ENCODE measurements around the gene FRMD4A.
"Not testable (repeated sequence)": the region's sequence is repeated elsewhere in the genome, so short reads cannot be mapped to it uniquely, and the experiment has no call there.

The FRMD4A gene

GRCh38 chr10:14240253-14241189 is 90.2 kb downstream of the FRMD4A start:
- no peak for DNase-seq (ENCODE audit: low read depth in 2 of 2)

GRCh38 chr10:14238659-14239058 is 92.1 kb downstream of the FRMD4A start:
- not testable (repeated sequence) for DNase-seq (ENCODE audit: low read depth in 2 of 2)

DNA sequence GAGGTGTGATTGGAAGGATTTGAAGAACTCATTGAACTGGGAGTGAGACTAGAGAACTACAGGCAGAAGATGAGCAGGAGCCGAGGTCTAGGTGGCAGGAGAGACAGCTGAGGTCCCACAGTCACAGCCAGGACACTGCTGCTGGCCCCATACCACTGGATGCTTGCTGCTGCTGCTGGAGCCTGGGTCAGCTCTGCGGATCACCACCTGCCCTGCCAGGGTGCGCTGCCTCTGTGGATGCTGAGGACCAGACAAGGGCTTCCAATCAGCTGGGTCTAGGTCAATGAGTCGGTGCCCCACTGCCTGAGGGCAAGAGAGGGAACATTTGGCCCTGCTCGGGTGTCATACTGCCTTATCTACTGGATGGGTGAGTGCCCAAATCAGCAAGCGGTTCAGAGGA is 94.4 kb downstream of the FRMD4A start:
- DNase-seq (ENCODE audit: low read depth in 2 of 2): no peak

- no peak for DNase-seq (ENCODE audit: low read depth in 2 of 2)
Measured at GRCh38 chr10:14235566-14236195, 95.0 kb downstream of the FRMD4A start.

GRCh38 chr10:14233566-14233965 is 97.2 kb downstream of the FRMD4A start:
- no peak for DNase-seq (ENCODE audit: low read depth in 2 of 2)

DNA sequence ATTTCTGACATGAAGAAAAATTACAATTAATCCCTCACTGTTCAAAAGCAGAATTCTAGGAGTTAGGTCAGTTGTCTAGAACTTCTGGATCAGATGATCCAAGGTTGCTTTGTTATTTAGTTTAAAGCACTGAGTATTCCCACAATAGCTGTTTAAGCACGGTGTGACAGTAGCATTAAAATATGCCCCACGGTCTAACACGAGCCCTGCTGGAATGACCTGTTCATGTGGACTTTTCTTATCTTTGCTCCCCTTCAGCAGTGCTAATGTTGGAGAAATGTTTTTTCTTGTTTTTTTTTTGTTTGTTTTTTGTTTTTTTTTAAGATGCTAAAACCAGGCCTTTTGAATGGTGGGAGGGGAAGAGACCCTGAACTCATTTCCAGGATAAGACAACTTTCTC is 101.9 kb downstream of the FRMD4A start:
- DNase-seq (ENCODE audit: low read depth in 2 of 2): not testable (repeated sequence)

GRCh38 chr10:14225379-14225778 is 105.3 kb downstream of the FRMD4A start:
- no peak for DNase-seq (ENCODE audit: low read depth in 2 of 2)

DNA sequence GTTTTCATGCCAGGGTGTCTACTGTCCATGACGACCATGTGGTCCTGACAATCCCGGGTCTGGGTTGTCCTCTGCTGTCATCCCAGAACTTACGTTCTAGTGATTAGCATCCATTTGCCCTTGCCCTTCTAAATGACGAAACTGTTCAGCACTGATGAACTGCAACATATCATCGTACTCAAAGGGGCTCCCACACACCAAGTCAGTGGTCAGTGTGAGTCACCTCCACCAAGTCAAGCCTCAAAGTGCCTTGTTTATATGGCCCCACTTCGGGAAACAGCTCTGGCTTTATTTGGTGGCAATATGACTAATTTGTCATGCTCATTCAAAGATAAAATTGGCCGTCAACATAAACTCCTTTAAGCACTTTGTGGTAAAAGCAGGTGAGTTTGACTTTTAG is 110.7 kb downstream of the FRMD4A start:
- DNase-seq (ENCODE audit: low read depth in 2 of 2): no peak

DNA sequence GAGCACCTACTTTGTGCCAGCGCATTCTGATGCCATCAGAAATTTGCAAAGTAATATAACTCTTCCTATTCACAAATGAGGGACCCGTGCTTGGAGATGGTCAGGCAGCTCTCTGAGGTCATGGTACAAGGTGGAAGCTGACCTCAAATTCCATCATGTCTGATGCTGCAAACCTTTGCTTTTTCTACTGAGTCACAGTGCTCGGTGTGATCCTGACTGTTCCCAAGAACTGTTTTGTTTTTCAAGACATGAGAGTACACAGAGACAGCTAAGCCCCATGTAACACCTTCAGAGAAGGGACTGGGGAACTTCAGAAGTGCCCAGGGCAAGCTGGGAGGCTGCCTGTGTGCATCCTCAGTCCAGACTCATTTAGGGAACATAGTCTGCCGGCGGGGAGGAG is 111.3 kb downstream of the FRMD4A start:
- DNase-seq (ENCODE audit: low read depth in 2 of 2): no peak

DNA sequence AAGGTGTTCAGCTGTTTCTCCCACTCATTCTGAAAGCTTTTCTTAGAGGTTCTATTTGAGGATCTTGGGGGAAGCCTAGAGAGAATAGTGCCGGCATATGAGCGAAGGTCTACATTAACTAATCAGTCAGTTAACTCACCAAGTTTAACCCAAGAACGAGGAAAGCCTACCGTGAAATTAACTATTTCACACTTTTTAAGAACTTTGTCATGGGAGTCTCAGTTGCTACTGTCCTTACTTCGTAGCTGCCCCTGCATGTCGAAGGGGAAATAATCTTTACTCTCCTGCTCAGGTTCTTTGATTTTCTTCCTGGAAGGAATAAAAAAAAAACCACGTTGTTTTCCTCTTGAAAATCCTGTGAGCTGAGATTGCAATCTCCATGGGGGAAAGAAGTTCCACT is 115.1 kb downstream of the FRMD4A start:
- DNase-seq (ENCODE audit: low read depth in 2 of 2): no peak

GRCh38 chr10:14213703-14214102 is 117.0 kb downstream of the FRMD4A start:
- DNase-seq (ENCODE audit: low read depth in 2 of 2): not testable (repeated sequence)

GRCh38 chr10:14211610-14212009 is 119.1 kb downstream of the FRMD4A start:
- no peak for DNase-seq (ENCODE audit: low read depth in 2 of 2)

GRCh38 chr10:14208231-14208630 is 122.5 kb downstream of the FRMD4A start:
- DNase-seq (ENCODE audit: low read depth in 2 of 2): no peak

DNA sequence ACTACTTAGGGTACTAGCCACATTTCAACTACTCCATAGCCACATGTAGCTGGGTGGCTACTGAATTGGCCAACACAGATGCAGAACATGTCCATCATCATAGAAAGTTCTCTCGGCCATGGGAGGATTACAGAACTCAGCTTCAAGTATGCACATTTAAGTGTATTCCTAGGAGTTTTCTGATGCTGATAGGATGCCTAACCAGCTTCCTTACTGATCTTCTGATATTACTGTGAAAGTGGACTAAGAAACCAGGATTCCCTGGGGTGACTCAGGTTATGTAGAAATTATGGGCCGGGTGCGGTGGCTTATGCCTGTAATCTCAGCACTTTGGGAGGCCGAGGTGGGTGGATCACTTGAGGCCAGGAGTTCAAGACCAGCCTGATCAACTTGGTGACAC is 125.5 kb downstream of the FRMD4A start:
- DNase-seq (ENCODE audit: low read depth in 2 of 2): no peak

DNA sequence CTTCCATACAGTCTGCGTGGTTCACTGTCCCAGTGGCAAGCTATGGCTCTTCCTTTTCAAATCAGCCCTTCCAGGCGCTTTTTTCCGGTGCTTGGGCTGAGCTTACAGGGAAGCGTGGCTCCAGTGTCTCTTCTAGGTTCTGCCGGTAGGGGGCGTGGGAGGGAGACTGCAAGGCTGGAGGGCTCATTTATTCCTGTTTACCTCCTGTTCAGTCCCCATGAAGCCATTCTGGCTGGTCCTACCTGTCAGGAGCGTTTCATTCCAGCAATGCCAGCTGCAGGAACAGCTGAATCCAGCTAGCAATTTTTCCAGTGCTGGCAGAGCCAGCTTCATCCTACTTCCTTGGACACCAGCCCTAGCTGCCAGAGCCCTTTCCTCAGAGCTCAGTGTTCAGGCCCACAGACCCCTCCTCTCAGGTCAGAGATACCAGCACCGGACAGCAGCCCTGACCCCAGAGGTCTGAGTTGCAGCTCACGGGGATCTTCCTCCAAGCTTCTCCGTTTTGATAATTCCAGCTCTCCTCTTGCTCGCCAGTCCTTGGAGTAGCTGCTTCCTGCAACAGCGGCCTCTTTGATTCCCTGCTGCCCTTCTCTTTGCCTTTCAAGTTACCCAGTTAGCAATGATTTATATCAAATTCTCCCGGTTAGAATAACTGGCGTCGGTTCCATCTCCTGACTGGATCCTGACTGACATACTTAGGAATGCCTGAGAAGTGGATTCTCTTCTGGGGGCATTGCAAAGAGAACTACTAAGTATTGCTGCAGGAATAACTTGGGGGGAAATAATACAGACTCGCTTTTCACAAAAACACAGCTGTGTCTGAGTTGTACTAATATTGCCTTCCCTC is 129.8 kb downstream of the FRMD4A start:
- DNase-seq (ENCODE audit: low read depth in 2 of 2): no peak

DNA sequence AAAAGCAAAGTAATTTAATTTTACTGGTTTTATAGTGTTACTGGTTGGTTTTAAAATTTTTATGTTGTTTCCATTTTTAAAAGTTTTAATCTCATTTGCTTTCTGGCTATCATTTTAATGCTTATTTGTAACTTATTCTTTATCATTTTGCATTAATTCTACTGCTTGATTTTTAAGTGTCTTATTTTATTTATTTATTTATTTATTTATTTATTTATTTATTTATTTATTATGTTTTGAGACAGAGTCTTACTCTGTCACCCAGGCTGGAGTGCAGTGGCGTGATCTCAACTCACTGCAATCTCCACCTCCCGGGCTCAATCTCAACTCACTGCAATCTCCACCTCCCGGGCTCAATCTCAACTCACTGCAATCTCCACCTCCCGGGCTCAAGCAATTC is 131.6 kb downstream of the FRMD4A start:
- not testable (repeated sequence) for DNase-seq (ENCODE audit: low read depth in 2 of 2)

GRCh38 chr10:14198078-14198477 is 132.6 kb downstream of the FRMD4A start:
- no peak for DNase-seq (ENCODE audit: low read depth in 2 of 2)

- DNase-seq (ENCODE audit: low read depth in 2 of 2): no peak
Measured at GRCh38 chr10:14196113-14196512, 134.6 kb downstream of the FRMD4A start.

GRCh38 chr10:14195433-14195832 is 135.3 kb downstream of the FRMD4A start:
- no peak for DNase-seq (ENCODE audit: low read depth in 2 of 2)

GRCh38 chr10:14192746-14193145 is 138.0 kb downstream of the FRMD4A start:
- no peak for DNase-seq (ENCODE audit: low read depth in 2 of 2)

DNA sequence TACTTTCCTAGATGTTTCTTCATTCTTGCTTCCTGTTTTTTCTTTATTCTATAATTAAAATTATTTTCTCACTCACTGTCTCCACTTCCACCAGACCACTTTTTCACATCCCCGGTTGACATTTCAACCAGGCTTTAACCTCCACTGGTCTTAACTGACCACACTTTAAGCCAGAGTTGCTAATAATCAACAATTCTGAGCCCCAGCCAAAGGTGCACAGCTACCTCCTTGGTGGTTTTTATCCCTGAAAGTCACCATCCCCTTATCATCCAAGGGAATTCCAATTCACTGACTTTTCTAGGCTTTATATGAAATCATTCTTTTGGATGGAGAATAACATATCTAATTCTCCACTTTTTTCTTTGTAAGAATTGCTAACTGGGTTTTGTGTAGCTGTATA is 138.9 kb downstream of the FRMD4A start:
- DNase-seq (ENCODE audit: low read depth in 2 of 2): no peak

DNA sequence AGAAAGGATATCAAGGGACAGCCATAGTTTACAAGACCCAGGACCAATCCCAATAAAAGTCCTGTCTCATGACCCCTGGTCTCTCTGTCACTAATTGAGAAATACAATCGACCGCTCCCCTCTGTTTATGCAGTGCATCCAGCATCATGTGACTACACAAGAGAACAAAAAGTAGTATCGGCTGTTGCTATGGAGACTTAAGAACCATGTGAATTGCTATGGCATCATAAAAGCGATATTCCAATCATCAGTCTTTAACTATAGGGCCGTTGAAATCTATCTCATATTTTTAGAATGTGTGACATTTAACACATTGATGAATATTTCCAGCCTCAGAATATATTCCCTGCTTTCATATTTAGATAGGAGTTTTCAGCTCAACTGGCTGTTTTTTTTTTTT is 139.3 kb downstream of the FRMD4A start:
- no peak for DNase-seq (ENCODE audit: low read depth in 2 of 2)
